Nephron (organoid): ENCODE results near the gene AASDHPPT.

Experiments
- H3K27ac Mint-ChIP-seq, 3 experiments: 2 replicates each; pipeline ENCODE4 v1.8.0; 2020; ENCODE audit warnings: mixed read lengths in 3 of 3, mild to moderate bottlenecking in 2 of 3, moderate library complexity in 1 of 3
- H3K27me3 Mint-ChIP-seq: 2 replicates; pipeline ENCODE4 v1.8.0; 2021; ENCODE audit warnings: low read depth, mild to moderate bottlenecking, moderate library complexity, mixed read lengths
- H3K36me3 Mint-ChIP-seq: 2 replicates; pipeline ENCODE4 v1.8.0; 2020; ENCODE audit warnings: low read depth, mixed read lengths
- H3K4me1 Mint-ChIP-seq: 2 replicates; pipeline ENCODE4 v1.8.0; 2020; ENCODE audit warnings: mixed read lengths
- H3K4me3 Mint-ChIP-seq, 3 experiments: 2 replicates each; pipeline ENCODE4 v1.8.0; 2020; ENCODE audit warnings: mild to moderate bottlenecking in 3 of 3, mixed read lengths in 3 of 3, moderate library complexity in 2 of 3
- H3K9me3 Mint-ChIP-seq: 2 replicates; pipeline ENCODE4 v1.8.0; 2020; ENCODE audit warnings: mixed read lengths
- TF ChIP-seq, protein P1 (sequence below), 3 experiments: fragments of 200-600 bp; sonication (generic); IDR thresholded peaks; one replicate each; pipeline ENCODE4 v1.5.0; 2021; ENCODE audit warnings: antibody characterized with exemption in 3 of 3; ENCODE audit not compliant: unreplicated experiment in 3 of 3

Gene AASDHPPT

DNA sequence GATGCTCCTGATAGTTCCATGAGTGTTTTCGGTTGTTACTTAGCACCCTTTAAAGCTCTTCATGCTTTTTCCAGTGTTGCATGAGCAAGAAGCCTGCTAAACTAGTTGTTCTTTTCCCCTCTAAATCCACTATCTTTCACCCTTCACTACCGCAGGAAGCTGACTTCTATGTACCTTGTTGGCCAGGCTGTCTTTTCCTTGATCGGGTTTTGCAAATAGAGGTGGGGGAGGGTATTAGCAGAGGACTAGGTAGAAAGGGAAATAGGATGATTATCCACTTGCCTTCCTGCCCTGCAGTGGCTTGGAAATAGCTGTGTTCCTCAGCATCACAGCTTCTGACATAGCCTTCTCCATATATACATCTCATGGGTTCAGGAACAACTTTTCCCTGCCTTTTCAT, 23.9 kb downstream of the AASDHPPT start:
- Mint-ChIP-seq H3K9me3 (no peaks in the 10 kb centered on the region), H3K4me3 (no peak overlapping the region), H3K27ac (no peak overlapping the region), H3K4me1 (no peaks in the 10 kb centered on the region), H3K27me3 (no peaks in the 10 kb centered on the region), H3K36me3 (peaks cover 24% of the 10 kb centered on the region)
- TF ChIP-seq, protein P1, sequence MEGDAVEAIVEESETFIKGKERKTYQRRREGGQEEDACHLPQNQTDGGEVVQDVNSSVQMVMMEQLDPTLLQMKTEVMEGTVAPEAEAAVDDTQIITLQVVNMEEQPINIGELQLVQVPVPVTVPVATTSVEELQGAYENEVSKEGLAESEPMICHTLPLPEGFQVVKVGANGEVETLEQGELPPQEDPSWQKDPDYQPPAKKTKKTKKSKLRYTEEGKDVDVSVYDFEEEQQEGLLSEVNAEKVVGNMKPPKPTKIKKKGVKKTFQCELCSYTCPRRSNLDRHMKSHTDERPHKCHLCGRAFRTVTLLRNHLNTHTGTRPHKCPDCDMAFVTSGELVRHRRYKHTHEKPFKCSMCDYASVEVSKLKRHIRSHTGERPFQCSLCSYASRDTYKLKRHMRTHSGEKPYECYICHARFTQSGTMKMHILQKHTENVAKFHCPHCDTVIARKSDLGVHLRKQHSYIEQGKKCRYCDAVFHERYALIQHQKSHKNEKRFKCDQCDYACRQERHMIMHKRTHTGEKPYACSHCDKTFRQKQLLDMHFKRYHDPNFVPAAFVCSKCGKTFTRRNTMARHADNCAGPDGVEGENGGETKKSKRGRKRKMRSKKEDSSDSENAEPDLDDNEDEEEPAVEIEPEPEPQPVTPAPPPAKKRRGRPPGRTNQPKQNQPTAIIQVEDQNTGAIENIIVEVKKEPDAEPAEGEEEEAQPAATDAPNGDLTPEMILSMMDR (IDR thresholded peaks at IDR 0.05; ENCODE audit: unreplicated experiment in 3 of 3) = no peak

GRCh38 chr11:106101819-106102218, 24.4 kb downstream of the AASDHPPT start:
- H3K9me3 Mint-ChIP-seq = no peaks in the 10 kb centered on the region
- no peak overlapping the region for H3K27ac Mint-ChIP-seq
- H3K36me3 Mint-ChIP-seq = peaks cover 19% of the 10 kb centered on the region
- TF ChIP-seq, protein P1 (IDR thresholded peaks at IDR 0.05; ENCODE audit: unreplicated experiment in 3 of 3) = no peak
- H3K27me3 Mint-ChIP-seq = no peaks in the 10 kb centered on the region
- no peak overlapping the region for H3K4me3 Mint-ChIP-seq
- no peaks in the 10 kb centered on the region for H3K4me1 Mint-ChIP-seq

DNA sequence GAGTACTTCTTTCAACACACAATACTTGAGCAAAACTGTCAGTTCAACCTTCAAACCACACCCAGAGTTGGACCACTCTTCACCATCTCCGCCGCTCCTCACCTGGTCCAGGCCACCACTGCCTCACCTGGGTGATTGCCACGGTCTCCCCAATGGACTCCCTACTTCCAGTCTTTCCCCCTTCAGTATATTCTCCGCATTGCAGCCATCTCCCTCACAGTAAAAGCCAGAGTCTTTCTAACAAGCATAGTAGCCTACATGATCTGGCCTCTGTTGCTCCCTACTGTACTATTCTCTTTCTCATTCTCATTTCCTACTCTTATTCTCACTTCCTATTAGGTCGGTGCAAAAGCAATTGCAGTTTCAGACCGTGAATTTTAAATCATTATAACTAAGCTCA, 28.5 kb downstream of the AASDHPPT start:
- no peak overlapping the region for H3K27ac Mint-ChIP-seq
- H3K36me3 Mint-ChIP-seq = no peaks in the 10 kb centered on the region
- no peaks in the 10 kb centered on the region for H3K27me3 Mint-ChIP-seq
- H3K4me1 Mint-ChIP-seq = no peaks in the 10 kb centered on the region
- no peaks in the 10 kb centered on the region for H3K9me3 Mint-ChIP-seq
- TF ChIP-seq, protein P1 (IDR thresholded peaks at IDR 0.05; ENCODE audit: unreplicated experiment in 3 of 3) = no peak
- no peak overlapping the region for H3K4me3 Mint-ChIP-seq

DNA sequence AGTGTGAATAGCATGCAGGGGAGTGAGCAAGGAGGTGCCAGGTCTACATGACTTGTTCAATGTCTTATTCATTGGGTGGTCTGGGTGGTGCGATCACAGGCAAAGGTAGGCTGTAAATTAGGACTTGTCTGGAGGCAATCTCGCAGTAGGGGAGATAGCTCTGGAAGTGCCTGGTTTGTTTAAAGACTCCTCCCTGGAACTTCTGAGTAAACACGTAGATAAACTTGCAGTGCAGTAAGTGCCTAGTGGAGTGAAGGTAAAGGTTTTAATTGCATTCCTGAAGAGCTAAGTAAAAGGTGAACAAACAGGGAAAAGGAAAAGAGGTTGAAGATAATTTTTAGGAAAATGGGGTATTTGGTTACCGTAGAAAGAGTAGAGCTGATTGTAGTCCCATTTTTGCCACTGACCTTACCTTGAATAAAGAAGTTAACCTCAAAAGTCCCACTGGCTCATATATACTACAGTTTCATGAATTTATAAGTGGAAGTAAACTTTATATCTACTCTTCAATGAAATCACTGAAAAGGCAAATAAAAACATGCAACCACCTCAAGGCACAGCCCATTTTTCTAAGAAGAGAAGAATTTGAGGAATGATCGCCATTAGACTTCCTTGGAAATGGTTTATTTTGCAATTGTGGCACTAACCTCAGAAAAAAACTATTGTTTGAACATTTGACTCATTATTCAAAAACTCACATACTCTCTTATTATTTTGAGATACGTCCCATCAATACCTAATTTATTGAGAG, 44.3 kb downstream of the AASDHPPT start:
- Mint-ChIP-seq H3K4me1 (no peaks in the 10 kb centered on the region), H3K9me3 (peaks cover 5% of the 10 kb centered on the region), H3K36me3 (no peaks in the 10 kb centered on the region), H3K27me3 (no peaks in the 10 kb centered on the region), H3K27ac (no peak overlapping the region), H3K4me3 (no peak overlapping the region)
- TF ChIP-seq, protein P1 (IDR thresholded peaks at IDR 0.05; ENCODE audit: unreplicated experiment in 3 of 3) = no peak

DNA sequence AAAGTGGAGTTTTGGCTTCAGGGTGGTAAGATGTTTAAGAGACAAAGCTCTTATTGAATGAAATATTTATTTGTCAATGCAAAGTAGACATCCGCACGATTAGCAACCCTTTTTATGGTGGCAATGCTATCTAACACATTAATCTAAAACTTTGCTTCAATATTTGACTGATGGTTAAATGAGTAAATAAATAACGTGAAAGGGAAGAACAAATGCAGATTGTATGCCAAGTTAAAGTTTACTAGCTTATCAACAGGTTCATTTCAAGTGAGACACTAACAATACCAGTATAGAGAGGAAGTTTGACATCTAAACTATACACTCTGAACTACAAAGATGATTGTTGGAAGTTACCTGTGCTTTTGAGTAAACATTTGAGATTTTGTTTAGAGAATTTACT, 50.1 kb downstream of the AASDHPPT start:
- Mint-ChIP-seq H3K27ac (no peak overlapping the region), H3K9me3 (no peaks in the 10 kb centered on the region), H3K36me3 (no peaks in the 10 kb centered on the region), H3K4me3 (no peak overlapping the region), H3K4me1 (no peaks in the 10 kb centered on the region), H3K27me3 (peaks cover 4% of the 10 kb centered on the region)
- TF ChIP-seq, protein P1 (IDR thresholded peaks at IDR 0.05; ENCODE audit: unreplicated experiment in 3 of 3) = no peak

DNA sequence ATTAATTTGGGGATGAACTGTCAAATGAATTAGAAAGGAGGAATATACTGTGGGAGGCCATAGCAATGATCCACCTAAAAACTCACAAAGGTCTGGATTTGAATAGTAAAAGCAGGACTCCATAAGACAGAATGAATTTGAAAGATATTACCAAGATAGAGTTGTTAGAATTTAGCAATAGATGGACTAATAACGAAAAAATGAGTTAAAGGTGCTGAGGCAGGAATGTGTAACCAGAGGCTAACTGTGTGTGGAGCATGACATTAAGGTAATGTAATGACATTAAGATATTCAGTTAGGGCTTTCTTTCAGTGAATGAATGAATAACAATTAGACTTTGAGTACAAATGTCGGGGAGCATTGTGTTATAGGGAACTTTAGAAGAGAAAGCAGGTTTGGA, 51.3 kb downstream of the AASDHPPT start:
- H3K4me3 Mint-ChIP-seq = no peak overlapping the region
- H3K4me1 Mint-ChIP-seq = no peaks in the 10 kb centered on the region
- H3K27me3 Mint-ChIP-seq = peaks cover 4% of the 10 kb centered on the region
- no peaks in the 10 kb centered on the region for H3K36me3 Mint-ChIP-seq
- TF ChIP-seq, protein P1 (IDR thresholded peaks at IDR 0.05; ENCODE audit: unreplicated experiment in 3 of 3) = no peak
- no peaks in the 10 kb centered on the region for H3K9me3 Mint-ChIP-seq
- no peak overlapping the region for H3K27ac Mint-ChIP-seq
